HepG2 (cell line): ENCODE data around the gene LRIG1. TPM values are rescaled to one million over a fixed set of nuclear protein-coding genes. Genes with fewer than 3 reads are reported as not detected.

Experiments
- GATA4 ChIP-seq: sonication (generic); IDR thresholded peaks from 2 replicates; pipeline ENCODE4 v1.6.1; 2016; ENCODE audit warnings: antibody characterized with exemption, low read depth, borderline replicate concordance
- JUNB ChIP-seq: sonication (generic); formaldehyde crosslinking; IDR thresholded peaks from 2 replicates; pipeline ENCODE4 v1.8.0; 2022; ENCODE audit warnings: missing genetic modification reagents, mild to moderate bottlenecking, borderline replicate concordance
- MED1 ChIP-seq: sonication (generic); formaldehyde crosslinking; IDR thresholded peaks from 2 replicates; pipeline ENCODE4 v1.4.0; 2020; ENCODE audit warnings: missing genetic modification reagents
- NR1H2 ChIP-seq: sonication (generic); formaldehyde crosslinking; IDR thresholded peaks from 2 replicates; pipeline ENCODE4 v1.8.1; 2022; ENCODE audit warnings: low read depth, missing genetic modification reagents, borderline replicate concordance
- SATB2 ChIP-seq: sonication (generic); formaldehyde crosslinking; IDR thresholded peaks from 2 replicates; pipeline ENCODE4 v1.5.0; 2020; ENCODE audit warnings: missing genetic modification reagents
- SP2 ChIP-seq: sonication (generic); formaldehyde crosslinking; IDR thresholded peaks from 2 replicates; pipeline ENCODE4 v1.5.1; 2020; ENCODE audit warnings: mild to moderate bottlenecking, missing genetic modification reagents
- TBL1XR1 ChIP-seq: fragments of 150-350 bp; IDR thresholded peaks from 2 replicates; pipeline ENCODE4 v1.6.1; 2014; ENCODE audit warnings: borderline replicate concordance, low read length; ENCODE audit not compliant: partially characterized antibody
- ZBTB25 ChIP-seq: IDR thresholded peaks from 2 replicates; pipeline ENCODE4 v1.6.1; 2018; ENCODE audit warnings: missing genetic modification reagents
- ZC3H13 ChIP-seq: sonication (generic); formaldehyde crosslinking; IDR thresholded peaks from 2 replicates; pipeline ENCODE4 v1.8.1; 2023; ENCODE audit warnings: mild to moderate bottlenecking, missing genetic modification reagents, moderate library complexity
- ZNF207 ChIP-seq: fragments of 450-650 bp; IDR thresholded peaks from 2 replicates; pipeline ENCODE4 v1.6.1; 2016; ENCODE audit warnings: antibody characterized with exemption, borderline replicate concordance
- ZNF331 ChIP-seq: sonication (generic); formaldehyde crosslinking; IDR thresholded peaks from 2 replicates; pipeline ENCODE4 v1.4.0; 2020; ENCODE audit warnings: missing genetic modification reagents
- polyA plus RNA-seq, 8 experiments: library from polyadenylated mRNA; depleted of rRNA in 3 of 8; stranded (reverse) in 7 of 8; unstranded in 1 of 8; fragments of >200 nt; fragmentation: Illumina TruSeq in 4 of 8; extraction: Trizol in 4 of 8; gene quantifications; 2 replicates each; pipeline versions ENCODE4 v1.2.1 to v1.2.3, GENCODE V29; 2011 to 2016; ENCODE audit warnings: low read depth in 4 of 8, missing spikeins in 1 of 8, mixed read lengths in 1 of 8; ENCODE audit not compliant: insufficient read depth in 1 of 8
- total RNA-seq, 5 experiments: library from RNA; depleted of rRNA; stranded (reverse); fragments of >200 nt; fragmentation: Illumina TruSeq; extraction: Trizol; gene quantifications; 2 replicates each; pipeline ENCODE4 v1.2.3, GENCODE V29; 2016; ENCODE audit warnings: low read depth in 1 of 5
- TF ChIP-seq, protein P1 (sequence below): sonication (generic); formaldehyde crosslinking; IDR thresholded peaks from 2 replicates; pipeline ENCODE4 v1.4.0; 2020; ENCODE audit warnings: mild to moderate bottlenecking, low read depth, missing genetic modification reagents
- TF ChIP-seq, protein P2 (sequence below): sonication (generic); formaldehyde crosslinking; conservative IDR thresholded peaks from 2 replicates; pipeline ENCODE4 v1.8.0; 2022; ENCODE audit warnings: low read depth, missing genetic modification reagents
- TF ChIP-seq, protein P3 (sequence below): sonication (generic); formaldehyde crosslinking; IDR thresholded peaks from 2 replicates; pipeline ENCODE4 v1.4.0; 2020; ENCODE audit warnings: missing genetic modification reagents
- TF ChIP-seq, protein P4 (sequence below): sonication (generic); formaldehyde crosslinking; IDR thresholded peaks from 2 replicates; pipeline ENCODE4 v1.4.0; 2020; ENCODE audit warnings: missing genetic modification reagents
- TF ChIP-seq, protein P5 (sequence below): sonication (generic); formaldehyde crosslinking; conservative IDR thresholded peaks from 2 replicates; pipeline ENCODE4 v1.4.0; 2020; ENCODE audit warnings: missing genetic modification reagents

Gene LRIG1
- total and polyA plus RNA-seq, 2 of the 13 experiments (the other 11 are each of a cell fraction or from before 2014, with no cell fraction given): 17.8 to 24.8 TPM

DNA sequence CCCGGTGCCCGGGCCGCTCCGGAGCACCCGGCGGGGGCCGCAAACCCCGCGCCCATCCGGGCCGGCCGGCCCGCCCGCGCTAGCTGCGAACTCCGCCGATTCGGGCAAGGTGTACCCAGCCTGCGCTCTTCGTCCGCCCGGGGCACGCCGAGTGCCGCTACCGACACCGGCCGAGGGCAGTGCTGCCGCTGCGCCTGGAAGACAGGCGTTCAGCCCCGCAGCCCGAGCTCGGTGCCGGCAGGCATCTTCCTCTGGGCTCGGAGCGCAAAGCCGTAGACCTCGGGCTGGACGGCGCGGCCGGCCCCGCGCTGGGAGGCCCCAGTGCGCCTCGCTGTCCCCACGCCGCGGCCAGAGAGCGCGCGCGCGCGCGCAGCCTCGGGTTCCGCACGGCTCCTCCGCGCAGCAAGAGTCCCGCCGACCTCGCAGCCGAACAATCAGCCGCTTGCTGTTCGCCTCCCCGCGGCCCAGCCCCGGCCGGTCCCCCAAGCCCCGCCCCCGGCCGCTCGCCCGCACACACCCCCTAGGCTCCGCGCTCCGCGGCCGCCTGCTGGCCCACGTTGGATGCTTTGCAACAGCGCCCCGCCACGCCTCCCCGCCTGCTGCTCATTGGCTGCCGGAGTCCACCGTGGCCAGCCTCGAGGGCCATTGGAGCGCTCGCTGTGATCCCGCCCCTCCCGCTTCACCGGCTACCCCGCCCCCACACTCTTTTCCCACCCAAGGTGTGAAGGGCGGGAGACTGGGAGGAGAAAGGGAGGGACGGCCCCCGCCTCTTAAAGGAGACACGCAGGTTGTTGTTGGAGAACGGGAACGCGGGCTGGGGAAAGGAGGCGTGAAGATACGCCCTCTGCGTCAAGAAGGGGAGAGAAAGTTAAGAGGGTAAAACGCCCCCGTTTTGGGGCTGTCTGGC is at the start of gene LRIG1 (continued):
- TF ChIP-seq, protein P1, sequence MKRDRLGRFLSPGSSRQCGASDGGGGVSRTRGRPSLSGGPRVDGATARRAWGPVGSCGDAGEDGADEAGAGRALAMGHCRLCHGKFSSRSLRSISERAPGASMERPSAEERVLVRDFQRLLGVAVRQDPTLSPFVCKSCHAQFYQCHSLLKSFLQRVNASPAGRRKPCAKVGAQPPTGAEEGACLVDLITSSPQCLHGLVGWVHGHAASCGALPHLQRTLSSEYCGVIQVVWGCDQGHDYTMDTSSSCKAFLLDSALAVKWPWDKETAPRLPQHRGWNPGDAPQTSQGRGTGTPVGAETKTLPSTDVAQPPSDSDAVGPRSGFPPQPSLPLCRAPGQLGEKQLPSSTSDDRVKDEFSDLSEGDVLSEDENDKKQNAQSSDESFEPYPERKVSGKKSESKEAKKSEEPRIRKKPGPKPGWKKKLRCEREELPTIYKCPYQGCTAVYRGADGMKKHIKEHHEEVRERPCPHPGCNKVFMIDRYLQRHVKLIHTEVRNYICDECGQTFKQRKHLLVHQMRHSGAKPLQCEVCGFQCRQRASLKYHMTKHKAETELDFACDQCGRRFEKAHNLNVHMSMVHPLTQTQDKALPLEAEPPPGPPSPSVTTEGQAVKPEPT: no peak
- TF ChIP-seq, protein P2, sequence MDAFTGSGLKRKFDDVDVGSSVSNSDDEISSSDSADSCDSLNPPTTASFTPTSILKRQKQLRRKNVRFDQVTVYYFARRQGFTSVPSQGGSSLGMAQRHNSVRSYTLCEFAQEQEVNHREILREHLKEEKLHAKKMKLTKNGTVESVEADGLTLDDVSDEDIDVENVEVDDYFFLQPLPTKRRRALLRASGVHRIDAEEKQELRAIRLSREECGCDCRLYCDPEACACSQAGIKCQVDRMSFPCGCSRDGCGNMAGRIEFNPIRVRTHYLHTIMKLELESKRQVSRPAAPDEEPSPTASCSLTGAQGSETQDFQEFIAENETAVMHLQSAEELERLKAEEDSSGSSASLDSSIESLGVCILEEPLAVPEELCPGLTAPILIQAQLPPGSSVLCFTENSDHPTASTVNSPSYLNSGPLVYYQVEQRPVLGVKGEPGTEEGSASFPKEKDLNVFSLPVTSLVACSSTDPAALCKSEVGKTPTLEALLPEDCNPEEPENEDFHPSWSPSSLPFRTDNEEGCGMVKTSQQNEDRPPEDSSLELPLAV: peak; percentile 87; the same call in 1 of the 2 replicates
- no peak for TF ChIP-seq ZNF331 (CRISPR knock-in tag)
- TF ChIP-seq, protein P3, sequence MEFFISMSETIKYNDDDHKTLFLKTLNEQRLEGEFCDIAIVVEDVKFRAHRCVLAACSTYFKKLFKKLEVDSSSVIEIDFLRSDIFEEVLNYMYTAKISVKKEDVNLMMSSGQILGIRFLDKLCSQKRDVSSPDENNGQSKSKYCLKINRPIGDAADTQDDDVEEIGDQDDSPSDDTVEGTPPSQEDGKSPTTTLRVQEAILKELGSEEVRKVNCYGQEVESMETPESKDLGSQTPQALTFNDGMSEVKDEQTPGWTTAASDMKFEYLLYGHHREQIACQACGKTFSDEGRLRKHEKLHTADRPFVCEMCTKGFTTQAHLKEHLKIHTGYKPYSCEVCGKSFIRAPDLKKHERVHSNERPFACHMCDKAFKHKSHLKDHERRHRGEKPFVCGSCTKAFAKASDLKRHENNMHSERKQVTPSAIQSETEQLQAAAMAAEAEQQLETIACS (CRISPR knock-in tag): peak; percentile 42; the same call in 1 of the 2 replicates
- no peak for TF ChIP-seq JUNB
- TF ChIP-seq, protein P4, sequence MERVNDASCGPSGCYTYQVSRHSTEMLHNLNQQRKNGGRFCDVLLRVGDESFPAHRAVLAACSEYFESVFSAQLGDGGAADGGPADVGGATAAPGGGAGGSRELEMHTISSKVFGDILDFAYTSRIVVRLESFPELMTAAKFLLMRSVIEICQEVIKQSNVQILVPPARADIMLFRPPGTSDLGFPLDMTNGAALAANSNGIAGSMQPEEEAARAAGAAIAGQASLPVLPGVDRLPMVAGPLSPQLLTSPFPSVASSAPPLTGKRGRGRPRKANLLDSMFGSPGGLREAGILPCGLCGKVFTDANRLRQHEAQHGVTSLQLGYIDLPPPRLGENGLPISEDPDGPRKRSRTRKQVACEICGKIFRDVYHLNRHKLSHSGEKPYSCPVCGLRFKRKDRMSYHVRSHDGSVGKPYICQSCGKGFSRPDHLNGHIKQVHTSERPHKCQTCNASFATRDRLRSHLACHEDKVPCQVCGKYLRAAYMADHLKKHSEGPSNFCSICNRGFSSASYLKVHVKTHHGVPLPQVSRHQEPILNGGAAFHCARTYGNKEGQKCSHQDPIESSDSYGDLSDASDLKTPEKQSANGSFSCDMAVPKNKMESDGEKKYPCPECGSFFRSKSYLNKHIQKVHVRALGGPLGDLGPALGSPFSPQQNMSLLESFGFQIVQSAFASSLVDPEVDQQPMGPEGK (CRISPR knock-in tag): peak; percentile 91
- no peak; the same call in 1 of the 2 replicates for TF ChIP-seq ZC3H13
- TF ChIP-seq ZNF207: no peak
- no peak for TF ChIP-seq SATB2 (CRISPR knock-in tag)
- peak; percentile 22; the same call in 1 of the 2 replicates for TF ChIP-seq MED1 (CRISPR knock-in tag)
- peak; percentile 86 for TF ChIP-seq SP2 (CRISPR knock-in tag)
- no peak for TF ChIP-seq NR1H2
- TF ChIP-seq TBL1XR1: no peak
- peak; percentile 77 for TF ChIP-seq GATA4
- TF ChIP-seq, protein P5, sequence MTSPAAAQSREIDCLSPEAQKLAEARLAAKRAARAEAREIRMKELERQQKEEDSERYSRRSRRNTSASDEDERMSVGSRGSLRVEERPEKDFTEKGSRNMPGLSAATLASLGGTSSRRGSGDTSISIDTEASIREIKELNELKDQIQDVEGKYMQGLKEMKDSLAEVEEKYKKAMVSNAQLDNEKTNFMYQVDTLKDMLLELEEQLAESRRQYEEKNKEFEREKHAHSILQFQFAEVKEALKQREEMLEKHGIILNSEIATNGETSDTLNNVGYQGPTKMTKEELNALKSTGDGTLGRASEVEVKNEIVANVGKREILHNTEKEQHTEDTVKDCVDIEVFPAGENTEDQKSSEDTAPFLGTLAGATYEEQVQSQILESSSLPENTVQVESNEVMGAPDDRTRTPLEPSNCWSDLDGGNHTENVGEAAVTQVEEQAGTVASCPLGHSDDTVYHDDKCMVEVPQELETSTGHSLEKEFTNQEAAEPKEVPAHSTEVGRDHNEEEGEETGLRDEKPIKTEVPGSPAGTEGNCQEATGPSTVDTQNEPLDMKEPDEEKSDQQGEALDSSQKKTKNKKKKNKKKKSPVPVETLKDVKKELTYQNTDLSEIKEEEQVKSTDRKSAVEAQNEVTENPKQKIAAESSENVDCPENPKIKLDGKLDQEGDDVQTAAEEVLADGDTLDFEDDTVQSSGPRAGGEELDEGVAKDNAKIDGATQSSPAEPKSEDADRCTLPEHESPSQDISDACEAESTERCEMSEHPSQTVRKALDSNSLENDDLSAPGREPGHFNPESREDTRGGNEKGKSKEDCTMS: no peak
- no peak for TF ChIP-seq ZBTB25 (CRISPR knock-in tag)
